T-cell (primary cell): ENCODE data around the gene SAMD13. TPM values are rescaled to one million over a fixed set of nuclear protein-coding genes. Genes with fewer than 3 reads are reported as not detected.

ENCODE experiments used
- total RNA-seq, 35 experiments: library from RNA in 6 of 35; stranded (reverse) in 6 of 35; fragments of 120-200 nt in 1 of 35; gene quantifications; one replicate each; pipeline versions ENCODE4 v1.2.1 to v1.2.4 and lab custom pipeline; 2013 to 2026

The SAMD13 gene
- total RNA-seq, 5 donors from 2014 or later (not counting 1 experiment from before 2014, with no cell fraction given): 0.30 TPM; not detected in 4

Other genes with a start within 250 kb of the SAMD13 start
- gene PRKACB, start 157.4 kb upstream of the SAMD13 start, total RNA-seq: 100 to 1,000 TPM; 101 to 119 (median 109) TPM
- not detected for gene DNASE2B, start 96.8 kb downstream of the SAMD13 start, total RNA-seq
- gene RPF1, start 177.6 kb downstream of the SAMD13 start, total RNA-seq: 10 to 100 TPM; 40.8 to 52.1 (median 43.6) TPM
- 1 to 10 TPM in 4 of 5 donors, under 1 TPM in 1; 0.25 to 3.5 (median 2.3) TPM for gene SPATA1, start 204.7 kb downstream of the SAMD13 start, total RNA-seq
- 10 to 100 TPM; 21.7 to 41.1 (median 34.9) TPM for gene GNG5, start 204.9 kb downstream of the SAMD13 start, total RNA-seq